DOHH2 (cell line): ENCODE results near the gene PLPPR5.

Source experiments
- H3F3A ChIP-seq: fragments of 200-600 bp; sonication (generic), shearing (Covaris generic); 2 replicates; pipeline ENCODE4 v1.6.0; 2016; ENCODE audit warnings: antibody characterized with exemption, mild to moderate bottlenecking; ENCODE audit not compliant: control insufficient read depth, insufficient read depth
- H3K27ac ChIP-seq: fragments of 200-600 bp; sonication (generic); 2 replicates; pipeline ENCODE4 v1.5.1; 2014; ENCODE audit warnings: low read depth, mild to moderate bottlenecking, low read length, moderate library complexity
- H3K27me3 ChIP-seq: fragments of 200-600 bp; sonication (generic); 2 replicates; pipeline ENCODE4 v1.6.1; 2014; ENCODE audit warnings: mild to moderate bottlenecking, low read length, mixed read lengths; ENCODE audit not compliant: control insufficient read depth
- H3K36me3 ChIP-seq: fragments of 200-600 bp; sonication (generic); 2 replicates; pipeline ENCODE4 v1.6.1; 2014; ENCODE audit warnings: mild to moderate bottlenecking, low read length, moderate library complexity, mixed read lengths; ENCODE audit not compliant: control insufficient read depth
- H3K4me1 ChIP-seq: fragments of 200-600 bp; sonication (generic); 2 replicates; pipeline ENCODE4 v1.6.1; 2014; ENCODE audit warnings: mild to moderate bottlenecking, low read length, mixed read lengths; ENCODE audit not compliant: control insufficient read depth
- H3K4me2 ChIP-seq: fragments of 200-600 bp; sonication (generic); 2 replicates; pipeline ENCODE4 v1.6.0; 2014; ENCODE audit warnings: mild to moderate bottlenecking, low read length, moderate library complexity
- H3K4me3 ChIP-seq: fragments of 200-600 bp; sonication (generic); 2 replicates; pipeline ENCODE4 v1.5.1; 2014; ENCODE audit warnings: mild to moderate bottlenecking, low read length, mixed read lengths
- H3K79me2 ChIP-seq: fragments of 200-600 bp; sonication (generic); 2 replicates; pipeline ENCODE4 v1.6.1; 2014; ENCODE audit warnings: mild to moderate bottlenecking, low read length, mixed read lengths; ENCODE audit not compliant: control insufficient read depth
- H3K9me2 ChIP-seq: fragments of 200-600 bp; sonication (generic); replicated peaks from 2 replicates; pipeline ENCODE4 v1.6.1; 2014; ENCODE audit warnings: mild to moderate bottlenecking, low read length, mixed read lengths; ENCODE audit not compliant: control insufficient read depth
- H3K9me3 ChIP-seq: fragments of 200-600 bp; sonication (generic); 2 replicates; pipeline ENCODE4 v1.6.1; 2014; ENCODE audit warnings: antibody characterized with exemption, low read length, mixed read lengths; ENCODE audit not compliant: control insufficient read depth, insufficient read depth
- H4K20me1 ChIP-seq: fragments of 200-600 bp; sonication (generic); 2 replicates; pipeline ENCODE4 v1.6.0; 2014; ENCODE audit warnings: low read depth, mild to moderate bottlenecking, antibody characterized with exemption, low read length, moderate library complexity; ENCODE audit not compliant: control insufficient read depth, insufficient read depth
- EZH2phosphoT487 ChIP-seq: fragments of 200-600 bp; sonication (generic); IDR thresholded peaks from 2 replicates; pipeline ENCODE4 v1.6.1; 2017; ENCODE audit warnings: borderline replicate concordance, mild to moderate bottlenecking, antibody characterized with exemption, low read length, moderate library complexity, mixed read lengths
- TF ChIP-seq, protein P1 (sequence below): fragments of 200-600 bp; sonication (generic); IDR thresholded peaks from one replicate; pipeline ENCODE4 v1.5.1; 2014; ENCODE audit warnings: antibody characterized with exemption, mild to moderate bottlenecking, low read depth, low read length; ENCODE audit not compliant: poor library complexity, severe bottlenecking

Gene PLPPR5

DNA sequence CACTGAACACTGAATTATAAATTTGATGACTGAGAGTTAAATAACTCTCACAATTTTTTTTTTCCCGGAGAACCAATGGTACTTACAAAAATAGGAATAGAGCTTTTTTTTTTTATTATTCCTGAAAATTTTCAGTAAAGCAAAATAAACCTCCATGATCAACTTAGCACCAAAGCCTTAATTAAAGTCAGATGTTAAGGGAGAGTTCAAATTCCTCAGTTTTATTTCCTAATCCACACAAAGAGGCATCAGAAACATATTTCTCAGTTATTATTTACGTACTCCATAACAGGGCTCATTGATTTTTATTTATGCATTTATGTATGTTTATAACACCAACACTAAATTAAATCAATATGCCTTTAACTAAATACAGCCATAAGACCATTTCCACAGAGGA is 55.5 kb downstream of the PLPPR5 start:
- Histone ChIP-seq H3K4me3 (no peak overlapping the region), H3K79me2 (no peaks in the 10 kb centered on the region), H3F3A (no peaks in the 10 kb centered on the region), H3K36me3 (no peaks in the 10 kb centered on the region), H3K9me3 (no peaks in the 10 kb centered on the region), H3K4me1 (no peaks in the 10 kb centered on the region), H3K9me2 (no peaks in the 10 kb centered on the region), H3K27ac (no peak overlapping the region), H3K27me3 (no peaks in the 10 kb centered on the region), H4K20me1 (no peaks in the 10 kb centered on the region), H3K4me2 (no peak overlapping the region)
- TF ChIP-seq EZH2phosphoT487: no peak
- TF ChIP-seq, protein P1, sequence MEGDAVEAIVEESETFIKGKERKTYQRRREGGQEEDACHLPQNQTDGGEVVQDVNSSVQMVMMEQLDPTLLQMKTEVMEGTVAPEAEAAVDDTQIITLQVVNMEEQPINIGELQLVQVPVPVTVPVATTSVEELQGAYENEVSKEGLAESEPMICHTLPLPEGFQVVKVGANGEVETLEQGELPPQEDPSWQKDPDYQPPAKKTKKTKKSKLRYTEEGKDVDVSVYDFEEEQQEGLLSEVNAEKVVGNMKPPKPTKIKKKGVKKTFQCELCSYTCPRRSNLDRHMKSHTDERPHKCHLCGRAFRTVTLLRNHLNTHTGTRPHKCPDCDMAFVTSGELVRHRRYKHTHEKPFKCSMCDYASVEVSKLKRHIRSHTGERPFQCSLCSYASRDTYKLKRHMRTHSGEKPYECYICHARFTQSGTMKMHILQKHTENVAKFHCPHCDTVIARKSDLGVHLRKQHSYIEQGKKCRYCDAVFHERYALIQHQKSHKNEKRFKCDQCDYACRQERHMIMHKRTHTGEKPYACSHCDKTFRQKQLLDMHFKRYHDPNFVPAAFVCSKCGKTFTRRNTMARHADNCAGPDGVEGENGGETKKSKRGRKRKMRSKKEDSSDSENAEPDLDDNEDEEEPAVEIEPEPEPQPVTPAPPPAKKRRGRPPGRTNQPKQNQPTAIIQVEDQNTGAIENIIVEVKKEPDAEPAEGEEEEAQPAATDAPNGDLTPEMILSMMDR: no peak

DNA sequence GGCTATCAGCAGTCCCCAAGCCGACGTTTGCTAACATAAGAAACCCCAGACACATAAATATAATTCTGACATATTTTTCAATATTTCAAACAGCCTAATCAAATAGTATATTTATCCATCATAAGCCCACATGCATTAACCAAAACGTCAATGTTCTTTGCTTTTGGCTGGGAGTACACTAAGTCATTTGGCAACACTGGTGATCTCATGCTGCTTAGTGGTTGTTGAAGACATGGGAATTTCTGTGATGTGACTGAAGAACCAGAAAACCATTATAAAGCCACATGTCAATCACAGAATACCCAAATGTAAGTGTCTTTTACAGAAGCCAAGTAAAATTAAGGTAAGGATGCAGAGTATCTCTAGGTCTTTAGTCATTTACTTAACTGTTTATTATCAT is 57.6 kb downstream of the PLPPR5 start:
- Histone ChIP-seq H3K9me3 (no peaks in the 10 kb centered on the region), H3K4me2 (no peak overlapping the region), H3K27ac (no peak overlapping the region), H3K36me3 (no peaks in the 10 kb centered on the region), H3K4me1 (no peaks in the 10 kb centered on the region), H3K27me3 (no peaks in the 10 kb centered on the region), H3K79me2 (no peaks in the 10 kb centered on the region), H4K20me1 (no peaks in the 10 kb centered on the region), H3F3A (no peaks in the 10 kb centered on the region), H3K4me3 (no peak overlapping the region), H3K9me2 (no peaks in the 10 kb centered on the region)
- TF ChIP-seq EZH2phosphoT487: no peak
- TF ChIP-seq, protein P1: no peak

DNA sequence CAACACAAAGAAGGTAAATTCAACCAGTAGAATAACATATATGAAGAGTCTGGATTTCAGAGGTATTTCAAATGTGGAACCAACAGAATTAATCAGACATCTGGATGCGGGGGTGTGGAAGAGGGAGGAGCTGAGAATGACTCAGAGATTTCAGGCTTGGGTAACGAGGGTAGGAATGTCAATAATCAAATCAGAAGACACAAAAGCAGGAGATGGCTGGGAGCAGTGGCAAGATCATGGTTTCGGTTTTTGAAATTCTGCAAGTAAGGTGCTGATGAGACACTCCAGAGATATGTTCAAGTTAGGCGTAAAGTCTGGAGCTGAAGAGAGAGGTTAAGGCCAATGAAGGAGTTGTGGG is 64.0 kb downstream of the PLPPR5 start:
- no peaks in the 10 kb centered on the region for H3K36me3 ChIP-seq
- no peak overlapping the region for H3K4me3 ChIP-seq
- no peak overlapping the region for H3K4me2 ChIP-seq
- H3K79me2 ChIP-seq: no peaks in the 10 kb centered on the region
- H3K9me3 ChIP-seq: no peaks in the 10 kb centered on the region
- no peak overlapping the region for H3K27ac ChIP-seq
- no peaks in the 10 kb centered on the region for H3K4me1 ChIP-seq
- TF ChIP-seq, protein P1: no peak
- no peak for TF ChIP-seq EZH2phosphoT487
- no peaks in the 10 kb centered on the region for H3F3A ChIP-seq
- no peaks in the 10 kb centered on the region for H3K27me3 ChIP-seq
- no peaks in the 10 kb centered on the region for H4K20me1 ChIP-seq
- H3K9me2 ChIP-seq: no peaks in the 10 kb centered on the region

DNA sequence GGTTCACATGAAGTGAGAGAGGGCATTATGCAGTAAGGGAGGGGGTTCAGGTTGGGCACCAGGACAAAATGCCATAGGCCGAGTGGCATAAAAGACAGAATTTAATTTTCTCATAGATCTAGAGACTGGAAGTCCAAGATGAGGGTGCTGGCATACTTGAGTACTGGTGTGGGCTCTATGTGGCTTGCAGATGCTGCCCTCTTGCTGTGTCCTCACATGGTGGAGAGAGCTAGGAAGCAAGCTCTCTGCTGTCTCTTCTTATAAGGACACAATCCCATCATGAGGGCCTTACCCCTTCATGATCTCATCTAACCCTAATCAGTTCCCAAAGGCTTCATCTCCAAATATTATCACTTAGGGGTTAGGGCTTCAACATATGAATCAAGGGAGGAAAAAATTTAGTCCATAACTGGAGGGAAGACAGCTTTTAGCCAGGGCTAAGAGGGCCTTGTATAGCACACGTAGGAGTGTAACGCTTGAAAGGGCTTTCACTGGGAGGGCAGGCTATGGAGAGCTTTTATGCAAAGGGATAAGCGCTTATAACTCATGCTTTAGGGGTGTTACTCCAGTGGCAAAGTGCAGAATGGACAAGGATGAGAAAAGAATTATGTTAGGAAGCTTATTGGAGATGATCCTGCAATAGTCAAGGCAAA is 64.5 kb downstream of the PLPPR5 start:
- H3F3A ChIP-seq: no peaks in the 10 kb centered on the region
- H3K4me3 ChIP-seq: no peak overlapping the region
- no peaks in the 10 kb centered on the region for H3K9me3 ChIP-seq
- no peaks in the 10 kb centered on the region for H3K27me3 ChIP-seq
- no peaks in the 10 kb centered on the region for H4K20me1 ChIP-seq
- H3K4me2 ChIP-seq: no peak overlapping the region
- no peaks in the 10 kb centered on the region for H3K9me2 ChIP-seq
- H3K27ac ChIP-seq: no peak overlapping the region
- no peaks in the 10 kb centered on the region for H3K79me2 ChIP-seq
- TF ChIP-seq, protein P1: no peak
- TF ChIP-seq EZH2phosphoT487: no peak
- no peaks in the 10 kb centered on the region for H3K36me3 ChIP-seq
- no peaks in the 10 kb centered on the region for H3K4me1 ChIP-seq
